VCaP (cell line): Measurements from ENCODE around the gene GUCY2D.

ENCODE experiments used
- H3K27ac ChIP-seq: fragments of 450-650 bp; 2 replicates; pipeline ENCODE4 v1.5.1; 2017
- CTCF ChIP-seq: fragments of 450-650 bp; conservative IDR thresholded peaks from 2 replicates; pipeline ENCODE4 v1.5.1; 2017; ENCODE audit warnings: mild to moderate bottlenecking, moderate library complexity

GUCY2D gene

DNA sequence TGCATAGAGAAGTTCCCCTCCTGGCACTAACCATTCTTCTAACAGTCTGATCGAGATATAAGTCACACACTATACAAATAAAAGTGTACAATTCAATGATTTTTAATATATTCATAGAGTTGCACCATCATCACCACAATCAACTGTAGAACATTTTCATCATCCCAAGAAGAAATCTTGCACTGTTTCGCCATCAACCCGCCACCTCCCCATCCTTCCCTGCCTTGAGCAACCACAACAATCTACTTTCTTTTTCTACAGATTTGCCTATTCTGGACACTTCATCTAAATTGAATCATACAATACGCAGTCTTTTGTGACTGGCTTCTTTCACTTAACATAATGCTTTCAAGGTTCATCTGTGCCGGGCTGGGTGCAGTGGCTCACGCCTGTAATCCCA lies 33.0 kb upstream of the GUCY2D start:
- no peak overlapping the region for H3K27ac ChIP-seq
- no peak for TF ChIP-seq CTCF

- H3K27ac ChIP-seq: no peak overlapping the region
- no peak for TF ChIP-seq CTCF
Observed at GRCh38 chr17:7971651-7972050, 30.8 kb upstream of the GUCY2D start.

DNA sequence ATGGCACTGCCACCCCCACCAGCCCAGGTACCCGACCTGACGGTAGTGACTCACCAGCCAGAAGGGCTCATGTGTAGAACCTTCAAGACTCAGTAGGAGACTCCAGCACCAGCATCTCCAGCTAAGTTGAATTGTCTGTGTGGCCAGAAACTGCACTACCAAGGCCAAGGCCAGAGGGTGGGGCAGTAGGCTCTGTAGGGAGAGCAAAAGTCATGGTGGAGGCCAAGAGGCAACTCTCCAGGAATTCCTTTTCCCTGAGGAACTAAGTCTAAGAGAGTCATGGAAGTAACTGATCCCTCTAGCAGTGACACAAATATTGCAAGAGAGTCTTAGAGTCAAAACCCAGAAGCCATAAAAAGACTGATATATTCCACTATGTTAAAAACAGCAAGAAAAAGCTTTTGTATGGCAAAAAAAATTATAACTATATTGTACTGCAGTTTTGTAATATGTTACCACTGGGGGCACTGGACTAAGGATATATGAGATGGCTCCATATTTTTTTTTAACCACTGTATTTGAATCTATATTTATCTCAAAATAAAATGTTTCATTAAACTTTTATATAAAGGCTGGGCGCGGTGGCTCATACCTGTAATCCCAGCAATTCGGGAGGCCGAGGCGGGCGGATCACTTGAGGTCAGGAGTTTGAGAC lies 30.2 kb upstream of the GUCY2D start:
- TF ChIP-seq CTCF: peak; percentile 17
- H3K27ac ChIP-seq: no peak overlapping the region

- no peak for TF ChIP-seq CTCF
- no peak overlapping the region for H3K27ac ChIP-seq
Observed at GRCh38 chr17:7974638-7975131, 27.7 kb upstream of the GUCY2D start.

- no peak overlapping the region for H3K27ac ChIP-seq
- TF ChIP-seq CTCF: no peak
Observed at GRCh38 chr17:7977039-7977438, 25.4 kb upstream of the GUCY2D start.

DNA sequence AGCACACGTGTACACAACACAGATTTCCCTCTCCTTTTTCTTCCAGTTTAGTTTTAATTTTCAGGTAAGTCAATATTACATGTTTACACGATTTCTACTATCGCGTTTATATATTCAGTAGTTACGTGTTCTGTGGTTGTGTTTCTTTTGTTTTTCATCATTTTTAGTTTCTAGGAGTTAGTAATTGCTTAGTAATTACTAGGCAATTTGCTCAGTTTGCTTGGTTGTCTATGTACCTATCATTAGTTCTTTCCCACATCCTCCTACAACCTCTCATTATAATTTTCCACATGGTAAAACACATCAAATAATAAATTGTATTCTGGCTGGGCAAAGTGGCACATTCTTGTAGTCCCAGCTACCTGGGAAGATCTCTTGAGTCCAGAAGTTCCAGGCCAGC lies 24.6 kb upstream of the GUCY2D start:
- TF ChIP-seq CTCF: no peak
- no peak overlapping the region for H3K27ac ChIP-seq

- TF ChIP-seq CTCF: no peak
- H3K27ac ChIP-seq: no peak overlapping the region
Observed at GRCh38 chr17:7982173-7982572, 20.2 kb upstream of the GUCY2D start.
